ENCODE data around the gene RBM33. TPM values are rescaled to one million over a fixed set of nuclear protein-coding genes. Genes with fewer than 3 reads are reported as not detected.

The RBM33 gene
- total RNA-seq, 1 donor from 2014 or later, result 50.5 TPM

GRCh38 chr7:155824227-155824886, 179.9 kb downstream of the RBM33 start:
- H3K27ac ChIP-seq (ENCODE audit: low read depth, low read length), result no peak overlapping the region
- no peak overlapping the region for H3K4me3 Mint-ChIP-seq (ENCODE audit: unreplicated experiment)

GRCh38 chr7:155825336-155825735, 180.9 kb downstream of the RBM33 start:
- Mint-ChIP-seq H3K4me1 (ENCODE audit: low read depth, unreplicated experiment) (peaks cover 10% of the 10 kb centered on the region), H3K36me3 (ENCODE audit: low read depth, unreplicated experiment) (no peaks in the 10 kb centered on the region), H3K9me3 (ENCODE audit: unreplicated experiment) (peaks cover 3% of the 10 kb centered on the region), H3K27me3 (ENCODE audit: low read depth, unreplicated experiment) (peaks cover 25% of the 10 kb centered on the region), H3K27ac (ENCODE audit: unreplicated experiment) (no peak overlapping the region), H3K4me3 (ENCODE audit: unreplicated experiment) (no peak overlapping the region)
- Histone ChIP-seq H3K9ac (ENCODE audit: low read length) (no peak overlapping the region), H3K4me1 (ENCODE audit: insufficient read depth, low read length) (no peaks in the 10 kb centered on the region), H3K27ac (ENCODE audit: low read depth, low read length) (no peak overlapping the region), H3K9me3 (ENCODE audit: insufficient read depth, low read depth, low read length) (no peaks in the 10 kb centered on the region), H3K36me3 (ENCODE audit: insufficient read depth, low read length) (no peaks in the 10 kb centered on the region), H2AFZ (ENCODE audit: low read depth, low read length) (no peak overlapping the region), H3K79me2 (ENCODE audit: insufficient read depth, low read length) (no peaks in the 10 kb centered on the region), H4K20me1 (ENCODE audit: insufficient read depth, low read length) (no peaks in the 10 kb centered on the region), H3K27me3 (ENCODE audit: insufficient read depth, low read length) (peaks cover 6% of the 10 kb centered on the region), H3K4me3 (ENCODE audit: insufficient read depth, low read depth, low read length) (no peak overlapping the region), H3K4me2 (ENCODE audit: low read length) (no peak overlapping the region)
- DNase-seq (ENCODE audit: low read depth), result no peak
- TF ChIP-seq, protein P1, sequence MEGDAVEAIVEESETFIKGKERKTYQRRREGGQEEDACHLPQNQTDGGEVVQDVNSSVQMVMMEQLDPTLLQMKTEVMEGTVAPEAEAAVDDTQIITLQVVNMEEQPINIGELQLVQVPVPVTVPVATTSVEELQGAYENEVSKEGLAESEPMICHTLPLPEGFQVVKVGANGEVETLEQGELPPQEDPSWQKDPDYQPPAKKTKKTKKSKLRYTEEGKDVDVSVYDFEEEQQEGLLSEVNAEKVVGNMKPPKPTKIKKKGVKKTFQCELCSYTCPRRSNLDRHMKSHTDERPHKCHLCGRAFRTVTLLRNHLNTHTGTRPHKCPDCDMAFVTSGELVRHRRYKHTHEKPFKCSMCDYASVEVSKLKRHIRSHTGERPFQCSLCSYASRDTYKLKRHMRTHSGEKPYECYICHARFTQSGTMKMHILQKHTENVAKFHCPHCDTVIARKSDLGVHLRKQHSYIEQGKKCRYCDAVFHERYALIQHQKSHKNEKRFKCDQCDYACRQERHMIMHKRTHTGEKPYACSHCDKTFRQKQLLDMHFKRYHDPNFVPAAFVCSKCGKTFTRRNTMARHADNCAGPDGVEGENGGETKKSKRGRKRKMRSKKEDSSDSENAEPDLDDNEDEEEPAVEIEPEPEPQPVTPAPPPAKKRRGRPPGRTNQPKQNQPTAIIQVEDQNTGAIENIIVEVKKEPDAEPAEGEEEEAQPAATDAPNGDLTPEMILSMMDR (IDR thresholded peaks at IDR 0.05; ENCODE audit: insufficient read depth, low read depth, low read length), result no peak
- no peak for TF ChIP-seq EZH2 (IDR thresholded peaks at IDR 0.05; ENCODE audit: insufficient read depth, low read length)
- no peak for FAIRE-seq

More at GRCh38 chr7:155824227-155824886, 179.9 kb downstream of the RBM33 start:
- Histone ChIP-seq H3K27me3 (ENCODE audit: insufficient read depth, low read length) (peaks cover 6% of the 10 kb centered on the region), H3K9ac (ENCODE audit: low read length) (no peak overlapping the region), H4K20me1 (ENCODE audit: insufficient read depth, low read length) (no peaks in the 10 kb centered on the region), H3K9me3 (ENCODE audit: insufficient read depth, low read depth, low read length) (no peaks in the 10 kb centered on the region), H3K79me2 (ENCODE audit: insufficient read depth, low read length) (no peaks in the 10 kb centered on the region), H3K36me3 (ENCODE audit: insufficient read depth, low read length) (no peaks in the 10 kb centered on the region), H3K4me1 (ENCODE audit: insufficient read depth, low read length) (no peaks in the 10 kb centered on the region), H3K4me2 (ENCODE audit: low read length) (peak overlapping the region; percentile 49), H2AFZ (ENCODE audit: low read depth, low read length) (no peak overlapping the region), H3K4me3 (ENCODE audit: insufficient read depth, low read depth, low read length) (no peak overlapping the region)
- TF ChIP-seq, protein P1 (IDR thresholded peaks at IDR 0.05; ENCODE audit: insufficient read depth, low read depth, low read length), result no peak
- no peak for TF ChIP-seq EZH2 (IDR thresholded peaks at IDR 0.05; ENCODE audit: insufficient read depth, low read length)
- Mint-ChIP-seq H3K36me3 (ENCODE audit: low read depth, unreplicated experiment) (no peaks in the 10 kb centered on the region), H3K27me3 (ENCODE audit: low read depth, unreplicated experiment) (peaks cover 30% of the 10 kb centered on the region), H3K27ac (ENCODE audit: unreplicated experiment) (no peak overlapping the region), H3K4me1 (ENCODE audit: low read depth, unreplicated experiment) (peaks cover 10% of the 10 kb centered on the region), H3K9me3 (ENCODE audit: unreplicated experiment) (peaks cover 3% of the 10 kb centered on the region)
- FAIRE-seq (no peak), DNase-seq (ENCODE audit: low read depth) (peak; percentile 81)

DNA sequence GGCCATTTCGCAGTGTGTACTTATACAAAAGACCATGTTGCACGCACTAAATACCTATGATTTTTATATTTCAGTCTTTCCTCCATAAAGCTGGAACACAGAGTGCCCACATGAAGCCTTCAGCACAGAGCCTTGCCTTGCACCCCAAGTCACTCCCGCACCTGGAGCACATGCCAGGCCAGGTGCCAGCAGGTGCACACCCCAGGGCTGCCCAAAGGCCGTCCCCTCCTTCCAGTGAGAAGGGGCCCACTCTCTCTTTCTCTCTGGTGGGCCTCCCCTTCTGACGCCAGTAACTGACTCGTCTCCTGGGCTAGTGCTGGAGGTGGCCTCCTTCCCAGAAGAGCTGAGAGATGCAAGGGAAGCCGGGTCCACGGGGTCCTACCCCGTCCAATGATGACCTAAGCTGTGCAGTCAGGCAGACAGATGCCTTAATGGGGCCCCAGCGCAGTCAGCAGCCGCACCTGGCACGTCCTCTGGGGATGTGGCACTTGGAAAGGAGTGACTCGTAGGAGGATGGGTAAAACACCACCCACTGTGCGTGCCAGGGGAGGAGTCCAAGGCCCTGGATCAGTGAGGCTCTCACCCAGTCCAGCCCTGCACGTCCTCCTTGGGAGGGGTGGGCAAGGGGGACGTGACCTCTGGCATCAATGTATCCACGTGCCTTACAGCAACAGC, 185.5 kb downstream of the RBM33 start:
- Histone ChIP-seq H3K4me1 (ENCODE audit: insufficient read depth, low read length) (no peaks in the 10 kb centered on the region), H2AFZ (ENCODE audit: low read depth, low read length) (no peak overlapping the region), H3K36me3 (ENCODE audit: insufficient read depth, low read length) (no peaks in the 10 kb centered on the region), H3K9me3 (ENCODE audit: insufficient read depth, low read depth, low read length) (no peaks in the 10 kb centered on the region), H3K4me2 (ENCODE audit: low read length) (no peak overlapping the region), H3K9ac (ENCODE audit: low read length) (no peak overlapping the region), H4K20me1 (ENCODE audit: insufficient read depth, low read length) (no peaks in the 10 kb centered on the region), H3K79me2 (ENCODE audit: insufficient read depth, low read length) (no peaks in the 10 kb centered on the region), H3K4me3 (ENCODE audit: insufficient read depth, low read depth, low read length) (no peak overlapping the region), H3K27me3 (ENCODE audit: insufficient read depth, low read length) (no peaks in the 10 kb centered on the region), H3K27ac (ENCODE audit: low read depth, low read length) (no peak overlapping the region)
- TF ChIP-seq, protein P1 (IDR thresholded peaks at IDR 0.05; ENCODE audit: insufficient read depth, low read depth, low read length), result no peak
- TF ChIP-seq EZH2 (IDR thresholded peaks at IDR 0.05; ENCODE audit: insufficient read depth, low read length), result no peak
- DNase-seq (ENCODE audit: low read depth), result no peak
- Mint-ChIP-seq H3K36me3 (ENCODE audit: low read depth, unreplicated experiment) (no peaks in the 10 kb centered on the region), H3K27ac (ENCODE audit: unreplicated experiment) (no peak overlapping the region), H3K9me3 (ENCODE audit: unreplicated experiment) (no peaks in the 10 kb centered on the region), H3K4me1 (ENCODE audit: low read depth, unreplicated experiment) (peaks cover 10% of the 10 kb centered on the region), H3K27me3 (ENCODE audit: low read depth, unreplicated experiment) (peaks cover 38% of the 10 kb centered on the region), H3K4me3 (ENCODE audit: unreplicated experiment) (no peak overlapping the region)
- FAIRE-seq, result no peak
